Activated CD4-positive, CD25-positive, alpha-beta regulatory T cell treated with anti-CD3 and anti-CD28 coated beads, Interleukin-2, amount 50 U/mL, for 16 hours (primary cell): ENCODE measurements around the gene PROZ.
"Not testable (repeated sequence)": the region's sequence is repeated elsewhere in the genome, so short reads cannot be mapped to it uniquely, and the experiment has no call there.

Experiments
- DNase-seq: peaks from one replicate; pipeline ENCODE4 v3.0.0-alpha.2; 2020; ENCODE audit warnings: low read depth, low spot score

Gene PROZ

GRCh38 chr13:113157929-113158747, at the start of gene PROZ:
TSS of gene PROZ (plus strand) at chr13:113158648. CDS start at chr13:113158661, 13 bp downstream.
- no peak for DNase-seq

- DNase-seq, result no peak
Observed at GRCh38 chr13:113109151-113110047, 49.0 kb upstream of the PROZ start.

DNA sequence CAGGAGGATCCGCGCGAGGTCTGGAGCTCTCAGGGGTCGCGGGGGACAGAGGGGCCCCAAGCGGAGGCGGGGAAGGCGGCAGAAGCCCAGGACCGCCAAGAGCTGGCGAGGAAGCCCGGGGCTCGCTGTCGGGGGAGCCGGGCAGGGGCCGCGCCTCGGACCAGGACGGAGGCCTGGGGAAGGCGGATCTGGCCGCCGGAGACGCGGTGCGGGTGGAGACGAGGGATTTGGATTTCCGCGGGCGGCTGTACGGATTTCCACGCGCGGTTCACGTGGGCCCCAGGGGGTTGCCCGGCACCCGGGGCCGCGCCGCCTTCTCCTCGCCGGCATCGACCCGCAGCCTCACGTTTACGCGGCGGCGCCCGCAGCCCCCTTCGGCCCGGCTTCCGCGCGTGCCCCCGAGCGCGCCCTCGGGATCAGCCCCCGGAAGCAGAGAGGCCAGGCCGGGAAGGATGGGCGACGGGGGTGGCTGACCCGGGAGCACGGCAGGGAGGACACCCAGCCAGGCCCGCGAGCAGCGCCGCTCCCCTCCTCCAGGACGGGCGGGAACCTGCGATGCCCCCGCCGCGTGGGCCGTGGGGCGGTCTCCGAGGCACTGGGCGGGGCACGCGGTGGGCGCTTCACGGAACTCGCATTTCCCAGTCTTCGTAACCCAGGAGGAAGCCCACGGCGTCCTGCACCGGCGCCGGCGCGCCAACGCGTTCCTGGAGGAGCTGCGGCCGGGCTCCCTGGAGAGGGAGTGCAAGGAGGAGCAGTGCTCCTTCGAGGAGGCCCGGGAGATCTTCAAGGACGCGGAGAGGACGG, 48.2 kb upstream of the PROZ start:
- no peak for DNase-seq

GRCh38 chr13:113110852-113111315, 47.6 kb upstream of the PROZ start:
- DNase-seq, result no peak

GRCh38 chr13:113111821-113112220, 46.6 kb upstream of the PROZ start:
- not testable (repeated sequence) for DNase-seq

DNA sequence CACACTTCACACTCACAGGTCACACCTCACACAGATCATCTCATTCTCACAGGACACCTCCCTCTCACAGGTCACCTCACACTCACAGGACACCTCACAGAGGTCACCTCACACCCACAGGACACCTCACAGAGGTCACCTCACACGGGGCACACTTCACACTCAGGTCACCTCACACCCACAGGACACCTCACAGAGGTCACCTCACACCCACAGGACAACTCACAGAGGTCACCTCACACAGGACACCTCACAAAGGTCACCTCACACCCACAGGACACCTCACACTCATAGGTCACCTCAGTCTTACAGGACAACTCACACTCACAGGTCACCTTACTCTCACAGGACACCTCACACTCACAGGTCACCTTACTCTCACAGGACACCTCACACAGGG, 46.0 kb upstream of the PROZ start:
- not testable (repeated sequence) for DNase-seq

- DNase-seq, result no peak
Observed at GRCh38 chr13:113112893-113113845, 45.3 kb upstream of the PROZ start.

GRCh38 chr13:113113846-113114271, 44.6 kb upstream of the PROZ start:
- DNase-seq, result no peak

GRCh38 chr13:113114511-113115362, 43.7 kb upstream of the PROZ start:
- DNase-seq, result no peak

- no peak for DNase-seq
Observed at GRCh38 chr13:113115363-113116205, 42.9 kb upstream of the PROZ start.

DNA sequence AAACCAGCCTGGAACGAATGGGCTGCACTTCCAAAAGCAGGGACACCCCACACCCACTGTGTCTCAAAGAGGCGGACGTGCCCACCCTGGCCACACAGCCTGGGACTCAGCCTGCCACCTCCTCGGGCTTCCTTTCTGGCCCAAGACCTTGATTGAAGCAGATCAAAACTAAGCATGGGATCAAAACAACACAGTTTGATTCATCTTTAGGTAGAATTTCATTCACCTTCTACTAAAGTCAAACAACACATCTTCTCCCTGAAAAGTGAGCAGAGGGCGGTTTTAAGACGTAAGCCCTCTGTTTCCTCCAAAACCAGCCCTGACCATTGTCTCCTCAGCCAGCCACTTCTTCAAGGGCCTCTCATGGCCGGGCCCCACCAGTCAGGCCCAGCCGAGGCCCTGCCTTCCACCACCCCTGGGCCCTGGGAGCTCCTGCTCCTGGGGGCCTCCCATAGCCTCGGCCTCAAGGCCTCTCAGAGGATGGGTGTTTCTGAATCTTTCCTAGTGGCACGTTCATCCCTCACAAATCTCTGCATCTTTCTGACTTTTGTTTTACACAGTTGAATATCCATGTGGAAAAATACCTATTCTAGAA, 42.1 kb upstream of the PROZ start:
- no peak for DNase-seq

GRCh38 chr13:113116871-113117271, 41.6 kb upstream of the PROZ start:
- no peak for DNase-seq

- no peak for DNase-seq
Observed at GRCh38 chr13:113117335-113117872, 41.0 kb upstream of the PROZ start.

GRCh38 chr13:113117911-113118260, 40.6 kb upstream of the PROZ start:
- no peak for DNase-seq

DNA sequence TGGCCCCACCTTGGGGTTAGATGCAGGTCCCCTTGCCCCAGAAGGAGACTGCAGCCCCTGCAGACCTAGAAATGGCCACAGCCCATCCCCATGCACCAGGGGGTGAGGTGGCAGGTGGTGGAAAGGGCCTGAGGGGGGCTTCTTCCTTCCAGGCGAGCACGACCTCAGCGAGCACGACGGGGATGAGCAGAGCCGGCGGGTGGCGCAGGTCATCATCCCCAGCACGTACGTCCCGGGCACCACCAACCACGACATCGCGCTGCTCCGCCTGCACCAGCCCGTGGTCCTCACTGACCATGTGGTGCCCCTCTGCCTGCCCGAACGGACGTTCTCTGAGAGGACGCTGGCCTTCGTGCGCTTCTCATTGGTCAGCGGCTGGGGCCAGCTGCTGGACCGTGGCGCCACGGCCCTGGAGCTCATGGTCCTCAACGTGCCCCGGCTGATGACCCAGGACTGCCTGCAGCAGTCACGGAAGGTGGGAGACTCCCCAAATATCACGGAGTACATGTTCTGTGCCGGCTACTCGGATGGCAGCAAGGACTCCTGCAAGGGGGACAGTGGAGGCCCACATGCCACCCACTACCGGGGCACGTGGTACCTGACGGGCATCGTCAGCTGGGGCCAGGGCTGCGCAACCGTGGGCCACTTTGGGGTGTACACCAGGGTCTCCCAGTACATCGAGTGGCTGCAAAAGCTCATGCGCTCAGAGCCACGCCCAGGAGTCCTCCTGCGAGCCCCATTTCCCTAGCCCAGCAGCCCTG, 40.0 kb upstream of the PROZ start:
- DNase-seq, result no peak

DNA sequence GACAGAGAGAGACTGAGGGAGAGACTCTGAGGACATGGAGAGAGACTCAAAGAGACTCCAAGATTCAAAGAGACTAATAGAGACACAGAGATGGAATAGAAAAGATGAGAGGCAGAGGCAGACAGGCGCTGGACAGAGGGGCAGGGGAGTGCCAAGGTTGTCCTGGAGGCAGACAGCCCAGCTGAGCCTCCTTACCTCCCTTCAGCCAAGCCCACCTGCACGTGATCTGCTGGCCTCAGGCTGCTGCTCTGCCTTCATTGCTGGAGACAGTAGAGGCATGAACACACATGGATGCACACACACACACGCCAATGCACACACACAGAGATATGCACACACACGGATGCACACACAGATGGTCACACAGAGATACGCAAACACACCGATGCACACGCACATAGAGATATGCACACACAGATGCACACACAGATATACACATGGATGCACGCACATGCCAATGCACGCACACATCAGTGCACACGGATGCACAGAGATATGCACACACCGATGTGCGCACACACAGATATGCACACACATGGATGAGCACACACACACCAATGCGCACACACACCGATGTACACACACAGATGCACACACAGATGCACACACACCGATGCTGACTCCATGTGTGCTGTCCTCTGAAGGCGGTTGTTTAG, 39.2 kb upstream of the PROZ start:
- no peak for DNase-seq

GRCh38 chr13:113119822-113120189, 38.6 kb upstream of the PROZ start:
- no peak for DNase-seq
